Measurements from ENCODE around the gene CRIP3. TPM values are rescaled to one million over a fixed set of nuclear protein-coding genes. Genes with fewer than 3 reads are reported as not detected.
A peak's percentile ranks its signal among the peaks of the same experiment; 100 is the strongest.

CRIP3 gene
- total and polyA plus RNA-seq, 2 of the 13 experiments (the other 11 are each of a cell fraction or from before 2014, with no cell fraction given), result 6.3 to 9.3 TPM

DNA sequence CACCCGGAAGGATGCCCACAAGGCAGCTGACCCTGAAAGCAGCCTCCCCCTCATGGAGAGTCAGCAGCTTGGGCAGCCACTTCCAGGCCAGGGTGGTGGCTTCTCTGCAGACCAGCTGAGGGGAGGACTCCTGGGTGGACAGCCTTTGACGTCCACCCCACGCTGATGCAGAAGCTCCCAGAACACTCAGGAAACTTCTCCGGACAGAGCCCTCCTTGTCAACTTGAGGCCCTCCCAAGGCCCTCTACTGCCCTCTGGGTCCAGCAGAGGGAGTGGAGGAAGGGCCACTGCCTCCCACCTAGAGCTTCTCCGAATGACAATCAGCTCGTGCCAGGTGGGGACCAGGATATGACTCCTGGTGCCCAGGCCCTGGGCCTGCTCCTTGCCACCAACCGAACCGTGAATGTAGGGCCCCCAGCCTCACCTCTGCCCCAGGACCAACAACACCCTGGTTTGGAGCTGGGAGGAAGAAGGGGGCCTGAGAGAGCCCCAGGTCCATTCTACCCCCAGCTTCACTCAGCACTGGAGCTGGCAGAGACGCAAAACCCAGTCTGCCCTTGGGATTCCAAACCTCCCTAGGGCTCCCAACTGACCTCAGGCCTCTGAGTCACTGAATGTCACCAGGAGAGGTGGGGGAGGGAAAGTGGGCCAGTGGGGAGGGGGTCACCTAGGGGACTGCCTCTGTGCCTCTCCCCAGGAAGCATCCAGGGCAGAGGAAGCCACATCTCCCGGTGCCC lies 21.5 kb downstream of the CRIP3 start (continued):
- no peak for TF ChIP-seq ZNF17 (CRISPR knock-in tag; IDR thresholded peaks at IDR 0.05)
- TF ChIP-seq CENPT (CRISPR knock-in tag; IDR thresholded peaks at IDR 0.05; ENCODE audit: low read depth), result no peak
- no peak for TF ChIP-seq SPEN (CRISPR knock-in tag; IDR thresholded peaks at IDR 0.05; ENCODE audit: low read depth)
- no peak; the same call in 1 of the 2 replicates for TF ChIP-seq RXRA (CRISPR knock-in tag; IDR thresholded peaks at IDR 0.05)
- TF ChIP-seq SAP130 (CRISPR knock-in tag; IDR thresholded peaks at IDR 0.05; ENCODE audit: low read depth), result peak; percentile 66
- TF ChIP-seq ZBTB10 (CRISPR knock-in tag; IDR thresholded peaks at IDR 0.05; ENCODE audit: borderline replicate concordance), result no peak
- no peak for TF ChIP-seq HES4 (CRISPR knock-in tag; IDR thresholded peaks at IDR 0.05; ENCODE audit: borderline replicate concordance)
- no peak for TF ChIP-seq NFE2L1 (CRISPR knock-in tag; IDR thresholded peaks at IDR 0.05; ENCODE audit: borderline replicate concordance)
- TF ChIP-seq SNAPC2 (CRISPR knock-in tag; IDR thresholded peaks at IDR 0.05), result no peak
- no peak for TF ChIP-seq SP2 (CRISPR knock-in tag; IDR thresholded peaks at IDR 0.05)
- TF ChIP-seq, protein P1, sequence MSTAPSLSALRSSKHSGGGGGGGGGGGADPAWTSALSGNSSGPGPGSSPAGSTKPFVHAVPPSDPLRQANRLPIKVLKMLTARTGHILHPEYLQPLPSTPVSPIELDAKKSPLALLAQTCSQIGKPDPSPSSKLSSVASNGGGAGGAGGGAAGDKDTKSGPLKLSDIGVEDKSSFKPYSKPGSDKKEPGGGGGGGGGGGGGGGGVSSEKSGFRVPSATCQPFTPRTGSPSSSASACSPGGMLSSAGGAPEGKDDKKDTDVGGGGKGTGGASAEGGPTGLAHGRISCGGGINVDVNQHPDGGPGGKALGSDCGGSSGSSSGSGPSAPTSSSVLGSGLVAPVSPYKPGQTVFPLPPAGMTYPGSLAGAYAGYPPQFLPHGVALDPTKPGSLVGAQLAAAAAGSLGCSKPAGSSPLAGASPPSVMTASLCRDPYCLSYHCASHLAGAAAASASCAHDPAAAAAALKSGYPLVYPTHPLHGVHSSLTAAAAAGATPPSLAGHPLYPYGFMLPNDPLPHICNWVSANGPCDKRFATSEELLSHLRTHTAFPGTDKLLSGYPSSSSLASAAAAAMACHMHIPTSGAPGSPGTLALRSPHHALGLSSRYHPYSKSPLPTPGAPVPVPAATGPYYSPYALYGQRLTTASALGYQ (CRISPR knock-in tag; IDR thresholded peaks at IDR 0.05), result no peak
- TF ChIP-seq ZNF589 (CRISPR knock-in tag; conservative IDR thresholded peaks at IDR 0.05), result no peak
- no peak for TF ChIP-seq ZNF235 (CRISPR knock-in tag; IDR thresholded peaks at IDR 0.05; ENCODE audit: borderline replicate concordance)
- 0 out of 2 replicates have a peak, but pooled peaks have one; percentile 25 for TF ChIP-seq POLR2AphosphoS5 (IDR thresholded peaks at IDR 0.05; ENCODE audit: low read depth, low read length)
- TF ChIP-seq, protein P2, sequence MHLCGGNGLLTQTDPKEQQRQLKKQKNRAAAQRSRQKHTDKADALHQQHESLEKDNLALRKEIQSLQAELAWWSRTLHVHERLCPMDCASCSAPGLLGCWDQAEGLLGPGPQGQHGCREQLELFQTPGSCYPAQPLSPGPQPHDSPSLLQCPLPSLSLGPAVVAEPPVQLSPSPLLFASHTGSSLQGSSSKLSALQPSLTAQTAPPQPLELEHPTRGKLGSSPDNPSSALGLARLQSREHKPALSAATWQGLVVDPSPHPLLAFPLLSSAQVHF (CRISPR knock-in tag; IDR thresholded peaks at IDR 0.05), result no peak
- TF ChIP-seq HNF1B (CRISPR knock-in tag; IDR thresholded peaks at IDR 0.05), result no peak; the same call in 1 of the 2 replicates
- no peak for TF ChIP-seq ARID2 (CRISPR knock-in tag; IDR thresholded peaks at IDR 0.05; ENCODE audit: borderline replicate concordance)
- TF ChIP-seq SMAD9 (CRISPR knock-in tag; IDR thresholded peaks at IDR 0.05), result no peak
